ENCODE measurements around the gene RUVBL2.
A peak's percentile ranks its signal among the peaks of the same experiment; 100 is the strongest.

DNA sequence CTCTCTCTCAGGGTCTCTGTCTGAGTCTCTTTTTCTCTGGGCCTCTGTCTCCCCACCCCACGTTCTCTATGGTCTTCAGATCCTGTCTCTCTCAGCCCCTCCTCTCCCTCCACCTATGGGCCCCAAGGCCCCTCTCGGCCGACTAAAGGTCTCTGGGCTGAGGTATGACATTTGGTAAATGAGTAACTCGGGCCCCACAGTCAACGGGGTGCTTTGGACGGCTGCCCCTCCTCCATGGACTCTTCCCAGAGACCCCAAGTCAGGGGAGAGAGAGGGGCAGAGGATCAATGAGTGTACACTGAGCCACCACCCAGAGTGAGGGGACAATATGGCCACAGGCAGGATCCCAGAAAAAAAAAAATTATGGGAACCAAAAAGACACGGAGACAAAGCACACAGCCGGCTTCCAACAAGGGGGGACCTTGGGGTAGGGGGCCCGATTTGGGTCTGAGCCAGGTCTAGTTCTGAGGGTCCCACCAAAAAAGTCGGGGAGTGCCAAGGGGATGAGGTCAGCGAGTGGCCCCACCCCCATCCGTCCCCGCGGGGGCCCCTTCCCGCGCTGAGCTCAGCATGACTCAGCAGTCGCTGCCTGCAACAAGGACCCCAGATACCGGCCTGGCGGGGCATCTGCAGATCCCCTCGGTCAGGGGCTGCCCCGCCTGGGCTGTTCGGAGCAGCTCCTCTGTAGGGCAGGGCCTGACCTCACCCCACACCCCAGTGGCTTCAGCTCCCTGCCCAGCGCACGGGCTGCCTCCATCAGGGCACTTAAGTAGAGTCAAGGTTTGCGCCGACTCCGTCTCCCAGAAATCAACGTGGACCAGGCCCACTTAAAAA is 30.1 kb upstream of the RUVBL2 start:
- TF ChIP-seq, protein P1, sequence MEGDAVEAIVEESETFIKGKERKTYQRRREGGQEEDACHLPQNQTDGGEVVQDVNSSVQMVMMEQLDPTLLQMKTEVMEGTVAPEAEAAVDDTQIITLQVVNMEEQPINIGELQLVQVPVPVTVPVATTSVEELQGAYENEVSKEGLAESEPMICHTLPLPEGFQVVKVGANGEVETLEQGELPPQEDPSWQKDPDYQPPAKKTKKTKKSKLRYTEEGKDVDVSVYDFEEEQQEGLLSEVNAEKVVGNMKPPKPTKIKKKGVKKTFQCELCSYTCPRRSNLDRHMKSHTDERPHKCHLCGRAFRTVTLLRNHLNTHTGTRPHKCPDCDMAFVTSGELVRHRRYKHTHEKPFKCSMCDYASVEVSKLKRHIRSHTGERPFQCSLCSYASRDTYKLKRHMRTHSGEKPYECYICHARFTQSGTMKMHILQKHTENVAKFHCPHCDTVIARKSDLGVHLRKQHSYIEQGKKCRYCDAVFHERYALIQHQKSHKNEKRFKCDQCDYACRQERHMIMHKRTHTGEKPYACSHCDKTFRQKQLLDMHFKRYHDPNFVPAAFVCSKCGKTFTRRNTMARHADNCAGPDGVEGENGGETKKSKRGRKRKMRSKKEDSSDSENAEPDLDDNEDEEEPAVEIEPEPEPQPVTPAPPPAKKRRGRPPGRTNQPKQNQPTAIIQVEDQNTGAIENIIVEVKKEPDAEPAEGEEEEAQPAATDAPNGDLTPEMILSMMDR (IDR thresholded peaks at IDR 0.05): no peak
- TF ChIP-seq EP300 (IDR thresholded peaks at IDR 0.05): peak; percentile 48 to 80
- peak in 1 of 2 donors; percentile 43 for TF ChIP-seq POLR2A (IDR thresholded peaks at IDR 0.05)

Measured in tibial nerve (tissue), 4 donors.